HG02763 (cell line): ENCODE results near the gene NTSR1.

Experiments used
- ATAC-seq: cut with Tn5 transposase; IDR thresholded peaks from one replicate; pipeline ENCODE4 v1.9.1; 2021; ENCODE audit warnings: mild to moderate bottlenecking, moderate library complexity; ENCODE audit not compliant: unreplicated experiment

NTSR1 gene

GRCh38 chr20:62692801-62693523 is 15.7 kb upstream of the NTSR1 start:
- ATAC-seq: no peak

- no peak for ATAC-seq
These were observed 15.1 kb upstream of the NTSR1 start for GRCh38 chr20:62693524-62693922.

- no peak for ATAC-seq
These were observed 14.5 kb upstream of the NTSR1 start for GRCh38 chr20:62694106-62694505.

GRCh38 chr20:62694868-62695267 is 13.8 kb upstream of the NTSR1 start:
- ATAC-seq: no peak

GRCh38 chr20:62695448-62696414 is 12.9 kb upstream of the NTSR1 start:
- ATAC-seq: no peak

GRCh38 chr20:62696434-62696957 is 12.1 kb upstream of the NTSR1 start:
- no peak for ATAC-seq

- ATAC-seq: no peak
These were observed 11.6 kb upstream of the NTSR1 start for GRCh38 chr20:62696989-62697388.

- no peak for ATAC-seq
These were observed 11.1 kb upstream of the NTSR1 start for GRCh38 chr20:62697468-62697912.

GRCh38 chr20:62698231-62698630 is 10.4 kb upstream of the NTSR1 start:
- no peak for ATAC-seq

GRCh38 chr20:62699296-62699695 is 9.3 kb upstream of the NTSR1 start:
- no peak for ATAC-seq

GRCh38 chr20:62699741-62700140 is 8.9 kb upstream of the NTSR1 start:
- no peak for ATAC-seq

- no peak for ATAC-seq
These were observed 8.2 kb upstream of the NTSR1 start for GRCh38 chr20:62700261-62700930.

GRCh38 chr20:62701161-62702012 is 7.2 kb upstream of the NTSR1 start:
- no peak for ATAC-seq

GRCh38 chr20:62702013-62702300 is 6.7 kb upstream of the NTSR1 start:
- no peak for ATAC-seq

GRCh38 chr20:62702895-62703852 is 5.5 kb upstream of the NTSR1 start:
- ATAC-seq: no peak

GRCh38 chr20:62703853-62704228 is 4.8 kb upstream of the NTSR1 start:
- ATAC-seq: no peak

GRCh38 chr20:62704341-62704948 is 4.2 kb upstream of the NTSR1 start:
- no peak for ATAC-seq

GRCh38 chr20:62705627-62706026 is 3.0 kb upstream of the NTSR1 start:
- ATAC-seq: no peak

- no peak for ATAC-seq
These were observed 2.3 kb upstream of the NTSR1 start for GRCh38 chr20:62706344-62706743.
